ENCODE data around the gene SLC26A3. TPM values are rescaled to one million over a fixed set of nuclear protein-coding genes. Genes with fewer than 3 reads are reported as not detected.

Gene SLC26A3
- total RNA-seq, 1 experiment from 2014 or later, result not detected

DNA sequence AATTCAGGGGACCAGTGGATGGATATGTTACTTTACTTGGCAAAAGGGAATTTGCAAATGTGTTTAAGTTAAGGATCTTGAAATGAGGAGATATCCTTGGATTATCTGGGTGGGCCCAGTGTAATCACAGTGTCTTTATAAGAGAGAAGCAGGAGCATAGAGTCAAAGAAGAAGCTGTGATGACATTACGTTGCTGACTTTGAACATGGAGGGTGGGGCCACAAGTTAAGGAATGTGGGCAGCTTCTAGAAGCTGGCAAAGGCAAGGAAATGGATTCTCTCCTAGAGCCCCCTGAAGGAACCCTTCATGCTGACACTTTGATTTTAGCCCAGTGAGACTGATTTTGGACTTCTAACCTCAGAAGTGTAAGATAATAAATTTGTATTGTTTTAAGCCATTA is 21.8 kb upstream of the SLC26A3 start:
- in situ Hi-C loops (cut with HindIII; ENCODE audit: low sequenced_read_pairs), result no loop called here
- DNase-seq (ENCODE audit: low spot score), result no peak

DNA sequence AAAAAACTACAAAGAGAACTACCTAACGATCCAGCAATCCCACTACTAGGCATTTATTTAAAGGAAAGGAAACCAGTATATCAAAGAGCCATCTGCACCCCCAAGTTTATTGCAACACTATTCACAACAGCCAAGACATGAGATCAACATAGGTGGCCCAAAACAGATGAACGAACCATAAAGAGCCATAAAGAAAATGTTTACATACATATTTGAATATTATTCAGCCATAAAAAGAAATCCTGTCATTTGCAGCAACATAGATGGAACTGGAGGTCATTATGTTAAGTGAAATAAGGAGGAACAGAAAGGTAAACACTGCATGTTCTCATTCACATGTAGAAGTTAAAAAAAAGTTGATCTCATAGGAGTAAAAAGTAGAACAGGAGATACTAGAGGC is 15.6 kb upstream of the SLC26A3 start:
- no peak for DNase-seq (ENCODE audit: low spot score)
- in situ Hi-C loops (cut with HindIII; ENCODE audit: low sequenced_read_pairs), result no loop called here

- in situ Hi-C loops (cut with HindIII; ENCODE audit: low sequenced_read_pairs), result no loop called here
- DNase-seq (ENCODE audit: low spot score), result no peak
Observed at GRCh38 chr7:107816011-107816566, 13.1 kb upstream of the SLC26A3 start.

- in situ Hi-C loops (cut with HindIII; ENCODE audit: low sequenced_read_pairs), result no loop called here
- DNase-seq (ENCODE audit: low spot score), result no peak
Observed at GRCh38 chr7:107815254-107815882, 12.3 kb upstream of the SLC26A3 start.

DNA sequence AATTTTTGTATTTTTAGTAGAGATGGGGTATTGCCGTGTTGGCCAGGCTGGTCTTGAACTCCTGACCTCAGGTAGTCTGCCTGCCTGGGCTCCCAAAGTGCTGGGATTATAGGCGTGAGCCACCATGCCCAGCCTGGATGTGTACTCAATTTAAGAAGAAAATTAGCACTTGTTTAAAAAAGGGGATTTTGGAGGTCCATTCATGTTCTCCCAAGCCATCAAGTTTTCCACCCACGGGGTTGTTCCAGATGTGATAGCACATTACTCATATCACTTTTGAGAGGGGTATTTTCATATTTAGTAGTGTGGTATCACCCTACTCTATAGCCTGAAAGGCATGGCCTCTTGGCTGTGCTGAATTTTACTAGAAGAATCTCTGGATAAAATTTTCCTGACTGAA is 10.5 kb upstream of the SLC26A3 start:
- in situ Hi-C loops (cut with HindIII; ENCODE audit: low sequenced_read_pairs), result no loop called here
- no peak for DNase-seq (ENCODE audit: low spot score)

DNA sequence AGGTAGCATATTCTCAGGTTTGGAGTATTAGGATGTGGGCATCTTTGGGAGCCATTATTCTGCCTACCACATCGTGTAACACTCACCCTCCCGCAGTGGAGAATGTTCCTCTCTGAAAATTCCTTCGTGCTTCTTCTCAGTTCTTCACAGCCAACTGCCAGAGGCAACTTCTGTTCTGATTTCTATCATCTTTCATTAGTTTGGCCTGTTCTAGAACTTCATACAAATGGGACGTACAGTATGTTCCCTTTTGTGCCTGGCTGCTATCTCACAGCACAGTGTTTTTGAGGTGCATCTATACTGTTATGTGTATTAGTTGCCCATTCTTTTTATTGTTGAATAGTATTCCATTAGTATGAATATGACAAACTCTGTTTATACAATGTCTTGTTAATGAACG is 8.9 kb upstream of the SLC26A3 start:
- no peak for DNase-seq (ENCODE audit: low spot score)
- in situ Hi-C loops (cut with HindIII; ENCODE audit: low sequenced_read_pairs), result no loop called here

DNA sequence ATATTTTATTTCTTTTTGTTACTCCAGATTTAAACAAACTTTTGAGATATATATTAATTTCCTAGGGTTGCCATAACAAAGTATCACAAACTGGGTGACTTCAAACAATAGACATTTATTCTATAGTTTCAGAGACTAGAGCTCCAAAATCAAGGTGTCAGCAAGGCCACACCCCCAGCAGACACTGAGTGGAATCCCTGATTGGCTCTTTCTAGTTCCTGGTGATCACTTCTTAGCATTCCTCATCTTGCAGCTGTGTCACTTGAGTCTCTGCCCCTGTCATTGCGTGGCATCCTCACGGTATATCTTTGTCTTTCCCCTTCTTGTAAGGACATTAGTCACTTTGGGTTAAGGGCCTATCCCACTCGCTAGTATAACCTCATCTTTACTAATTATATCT is 7.6 kb upstream of the SLC26A3 start:
- in situ Hi-C loops (cut with HindIII; ENCODE audit: low sequenced_read_pairs), result no loop called here
- no peak for DNase-seq (ENCODE audit: low spot score)

- DNase-seq (ENCODE audit: low spot score), result no peak
- in situ Hi-C loops (cut with HindIII; ENCODE audit: low sequenced_read_pairs), result no loop called here
Observed at GRCh38 chr7:107809179-107809578, 6.2 kb upstream of the SLC26A3 start.

DNA sequence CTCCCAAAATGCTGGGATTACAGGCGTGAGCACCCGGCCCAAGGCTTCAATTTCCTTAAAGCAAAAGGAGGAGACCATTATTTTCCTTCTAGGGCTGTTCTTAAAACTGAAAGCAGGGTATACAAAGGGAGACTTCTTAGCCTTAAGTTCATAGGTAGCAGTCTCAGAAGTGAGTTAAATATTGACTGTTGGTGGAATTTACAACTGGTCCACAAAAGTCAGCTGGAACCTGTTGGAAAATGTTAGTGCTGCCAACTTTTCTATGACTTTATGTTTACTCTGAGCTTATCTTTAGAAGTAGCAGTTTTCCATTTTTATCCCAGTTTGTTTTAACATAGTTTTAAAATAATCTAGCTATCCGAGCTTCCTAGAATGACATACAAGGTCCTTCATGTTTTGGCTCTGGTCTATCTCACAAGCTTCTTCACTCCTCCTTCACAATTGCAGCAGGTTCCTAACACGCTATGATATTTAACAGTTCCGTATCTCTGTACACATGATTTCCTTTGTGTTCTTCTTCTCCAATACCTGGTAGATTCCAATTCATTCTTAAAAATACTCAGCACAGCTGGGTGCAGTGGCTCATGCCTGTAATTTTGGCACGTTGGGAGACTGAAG is 3.3 kb downstream of the SLC26A3 start:
- in situ Hi-C loops (cut with HindIII; ENCODE audit: low sequenced_read_pairs), result no loop called here
- DNase-seq (ENCODE audit: low spot score), result no peak

GRCh38 chr7:107792364-107792763 is 10.7 kb downstream of the SLC26A3 start:
- in situ Hi-C loops (cut with HindIII; ENCODE audit: low sequenced_read_pairs), result no loop called here
- DNase-seq (ENCODE audit: low spot score), result no peak

- no peak for DNase-seq (ENCODE audit: low spot score)
- in situ Hi-C loops (cut with HindIII; ENCODE audit: low sequenced_read_pairs), result no loop called here
Observed at GRCh38 chr7:107789647-107790046, 13.4 kb downstream of the SLC26A3 start.

DNA sequence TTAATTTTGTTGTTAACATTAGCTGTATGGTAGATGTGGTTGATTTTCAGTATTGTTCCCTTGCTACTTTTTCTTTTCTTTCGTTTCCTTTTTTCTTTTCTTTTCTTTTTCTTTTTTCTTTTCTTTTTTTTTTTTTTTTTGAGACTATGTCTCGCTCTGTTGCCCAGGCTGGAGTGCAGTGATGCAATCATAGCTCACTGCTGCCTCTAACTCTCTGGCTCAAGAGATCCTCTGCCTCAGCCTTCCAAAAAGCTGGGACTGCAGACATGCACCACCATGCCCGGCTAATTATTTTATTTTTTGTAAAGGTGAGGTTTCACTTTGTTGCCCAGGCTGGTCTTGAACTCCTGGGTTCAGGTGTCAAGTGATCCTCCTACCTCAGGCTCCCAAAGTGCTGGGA is 14.4 kb downstream of the SLC26A3 start:
- in situ Hi-C loops (cut with HindIII; ENCODE audit: low sequenced_read_pairs), result no loop called here
- no peak for DNase-seq (ENCODE audit: low spot score)

GRCh38 chr7:107788216-107788615 is 14.8 kb downstream of the SLC26A3 start:
- no peak for DNase-seq (ENCODE audit: low spot score)
- in situ Hi-C loops (cut with HindIII; ENCODE audit: low sequenced_read_pairs), result no loop called here

DNA sequence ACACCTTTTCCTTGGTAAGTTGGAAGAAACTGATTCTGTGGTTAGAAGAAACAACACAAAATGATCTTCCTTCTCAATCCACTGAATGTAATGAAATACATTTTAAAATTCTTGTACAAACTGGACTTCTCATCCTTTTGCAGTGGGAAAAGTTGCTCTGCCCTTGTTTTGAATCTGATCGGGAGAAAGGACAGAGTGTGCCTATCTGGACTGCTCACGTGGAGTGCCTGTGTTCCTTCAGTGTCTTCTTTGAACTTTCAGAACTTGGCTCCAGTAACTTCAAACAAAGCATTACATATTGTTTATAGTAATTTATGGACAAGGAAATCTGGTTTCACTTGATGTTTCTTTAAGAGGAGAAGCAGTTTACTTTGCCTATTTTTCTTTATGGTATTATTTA is 17.1 kb downstream of the SLC26A3 start:
- no peak for DNase-seq (ENCODE audit: low spot score)
- in situ Hi-C loops (cut with HindIII; ENCODE audit: low sequenced_read_pairs), result no loop called here

DNA sequence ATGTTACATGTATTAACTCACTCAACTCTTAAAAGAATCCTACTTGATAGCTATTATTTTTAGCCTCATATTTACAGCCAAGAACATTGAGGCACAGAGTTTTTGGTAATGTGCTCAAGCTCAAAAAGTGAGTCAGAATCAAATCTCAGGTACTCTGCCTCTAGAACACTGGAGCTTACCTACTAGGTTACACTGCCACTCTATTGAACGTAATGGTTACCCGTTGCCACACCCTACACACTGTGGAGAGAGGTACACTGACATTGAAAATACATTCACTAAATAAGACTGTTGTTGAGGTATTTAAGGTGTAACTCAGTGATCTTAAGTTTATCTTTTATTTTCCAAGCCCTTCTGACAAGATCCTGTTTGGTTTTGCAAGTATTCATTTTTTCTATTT is 17.9 kb downstream of the SLC26A3 start:
- DNase-seq (ENCODE audit: low spot score), result no peak
- in situ Hi-C loops (cut with HindIII; ENCODE audit: low sequenced_read_pairs), result no loop called here

DNA sequence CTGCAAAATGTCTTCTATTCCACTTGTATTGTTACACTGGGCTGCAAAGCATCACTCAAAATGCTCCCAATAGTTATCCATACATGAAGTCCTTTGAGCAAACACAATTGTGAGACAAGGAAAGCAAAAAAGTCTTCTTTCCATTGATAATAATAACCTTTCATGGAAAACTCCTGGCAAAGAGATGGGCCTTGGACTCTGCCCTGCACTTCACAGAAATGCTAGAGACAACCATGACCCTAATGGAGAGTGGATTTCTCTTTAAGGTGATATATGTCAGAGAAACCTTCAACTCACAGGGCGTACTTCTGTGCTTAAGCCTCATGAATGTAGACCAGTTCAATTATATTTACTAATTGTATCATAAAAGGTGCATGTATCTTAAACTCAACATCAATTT is 19.4 kb downstream of the SLC26A3 start:
- in situ Hi-C loops (cut with HindIII; ENCODE audit: low sequenced_read_pairs), result no loop called here
- no peak for DNase-seq (ENCODE audit: low spot score)

GRCh38 chr7:107782374-107782773 is 20.6 kb downstream of the SLC26A3 start:
- no peak for DNase-seq (ENCODE audit: low spot score)
- in situ Hi-C loops (cut with HindIII; ENCODE audit: low sequenced_read_pairs), result no loop called here

DNA sequence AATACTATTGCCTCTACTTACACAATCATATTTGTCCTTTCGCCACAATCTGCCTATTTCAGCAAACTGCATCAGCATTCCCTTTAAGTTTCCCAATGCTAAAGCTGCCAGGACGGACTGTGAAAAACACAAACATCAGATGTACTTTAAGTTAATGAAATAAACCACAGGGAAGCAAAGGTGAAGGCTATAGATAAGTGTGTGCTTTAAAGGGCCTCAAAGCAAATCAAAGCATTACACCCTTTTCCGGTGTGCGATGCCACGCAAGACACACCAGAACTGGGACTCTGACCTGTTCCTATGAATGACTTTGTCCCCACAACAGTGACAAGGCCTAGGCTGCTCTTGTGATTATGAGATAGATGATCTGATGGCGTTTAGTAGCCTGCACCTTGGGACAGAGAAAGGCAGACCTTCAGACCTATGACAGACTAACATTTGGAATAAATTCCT is 23.4 kb downstream of the SLC26A3 start:
- in situ Hi-C loops (cut with HindIII; ENCODE audit: low sequenced_read_pairs), result no loop called here
- no peak for DNase-seq (ENCODE audit: low spot score)

DNA sequence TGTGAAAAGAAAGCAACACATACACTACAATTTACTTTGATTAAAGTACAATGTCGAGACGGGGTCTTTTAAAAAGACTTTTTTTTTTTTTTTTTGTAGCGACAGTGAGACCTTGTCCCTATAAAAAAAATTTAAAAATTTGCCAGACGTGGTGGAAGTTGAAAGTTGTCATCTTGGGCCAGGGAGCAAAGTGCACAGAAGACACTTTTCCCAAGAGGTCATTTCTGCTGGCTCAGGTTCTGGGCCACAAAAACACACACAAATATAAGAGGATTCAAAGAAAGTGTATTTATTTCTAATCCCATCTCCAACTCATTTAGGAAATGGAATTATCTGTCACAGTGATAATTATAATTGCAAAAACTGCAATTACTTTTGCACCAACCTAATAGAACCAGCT is 24.7 kb downstream of the SLC26A3 start:
- in situ Hi-C loops (cut with HindIII; ENCODE audit: low sequenced_read_pairs), result no loop called here
- DNase-seq (ENCODE audit: low spot score), result no peak

GRCh38 chr7:107777702-107778101 is 25.3 kb downstream of the SLC26A3 start:
- in situ Hi-C loops (cut with HindIII; ENCODE audit: low sequenced_read_pairs), result no loop called here
- no peak for DNase-seq (ENCODE audit: low spot score)

DNA sequence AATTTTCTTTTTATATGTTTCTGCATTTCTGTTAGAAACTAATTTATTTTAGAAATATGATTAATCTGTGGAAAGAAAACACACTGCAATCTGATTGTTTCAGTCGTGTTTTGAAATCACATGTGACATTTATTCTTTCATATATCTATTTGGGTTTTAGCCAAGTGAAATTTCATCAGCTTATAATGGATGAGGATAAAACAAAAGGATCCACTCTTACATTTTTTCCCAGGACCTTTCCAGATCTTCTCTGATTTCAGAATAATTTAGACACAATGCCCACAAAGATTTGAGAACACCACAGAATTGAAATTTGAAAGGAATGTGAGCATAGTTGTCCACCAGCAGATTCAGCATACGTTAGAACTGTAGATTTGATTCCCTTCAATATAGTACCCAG is 30.0 kb downstream of the SLC26A3 start:
- in situ Hi-C loops (cut with HindIII; ENCODE audit: low sequenced_read_pairs), result no loop called here
- no peak for DNase-seq (ENCODE audit: low spot score)
